ENCODE data around the gene SCARF2.
"Not testable (repeated sequence)": the region's sequence is repeated elsewhere in the genome, so short reads cannot be mapped to it uniquely, and the experiment has no call there.

The SCARF2 gene

DNA sequence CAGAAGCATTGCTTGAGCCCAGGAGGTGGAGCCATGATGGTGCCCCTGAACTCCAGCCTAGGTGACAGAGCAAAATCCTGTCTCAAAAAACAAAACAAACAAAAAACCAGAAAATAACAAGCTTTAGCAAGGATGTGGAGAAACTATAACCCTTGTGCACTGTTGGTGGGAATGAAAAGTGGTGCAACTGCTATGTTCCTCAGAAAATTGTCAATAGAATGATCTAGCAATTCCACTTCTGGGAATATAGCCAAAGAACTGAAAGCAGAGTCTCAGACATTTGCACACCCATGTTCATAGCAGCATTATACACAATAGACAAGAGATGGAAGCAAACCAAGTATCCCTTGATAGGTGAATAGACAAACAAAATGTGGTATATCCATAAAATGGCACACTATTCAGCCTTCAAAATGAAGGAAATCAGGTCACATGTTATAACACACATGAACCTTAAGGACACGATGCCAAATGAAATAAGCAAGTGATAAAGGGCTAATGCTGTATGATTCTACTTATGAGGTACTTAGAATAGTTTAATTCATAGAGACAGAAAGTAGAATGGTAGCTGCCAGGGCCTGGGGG, 42.1 kb upstream of the SCARF2 start:
- TF ChIP-seq, protein P1, sequence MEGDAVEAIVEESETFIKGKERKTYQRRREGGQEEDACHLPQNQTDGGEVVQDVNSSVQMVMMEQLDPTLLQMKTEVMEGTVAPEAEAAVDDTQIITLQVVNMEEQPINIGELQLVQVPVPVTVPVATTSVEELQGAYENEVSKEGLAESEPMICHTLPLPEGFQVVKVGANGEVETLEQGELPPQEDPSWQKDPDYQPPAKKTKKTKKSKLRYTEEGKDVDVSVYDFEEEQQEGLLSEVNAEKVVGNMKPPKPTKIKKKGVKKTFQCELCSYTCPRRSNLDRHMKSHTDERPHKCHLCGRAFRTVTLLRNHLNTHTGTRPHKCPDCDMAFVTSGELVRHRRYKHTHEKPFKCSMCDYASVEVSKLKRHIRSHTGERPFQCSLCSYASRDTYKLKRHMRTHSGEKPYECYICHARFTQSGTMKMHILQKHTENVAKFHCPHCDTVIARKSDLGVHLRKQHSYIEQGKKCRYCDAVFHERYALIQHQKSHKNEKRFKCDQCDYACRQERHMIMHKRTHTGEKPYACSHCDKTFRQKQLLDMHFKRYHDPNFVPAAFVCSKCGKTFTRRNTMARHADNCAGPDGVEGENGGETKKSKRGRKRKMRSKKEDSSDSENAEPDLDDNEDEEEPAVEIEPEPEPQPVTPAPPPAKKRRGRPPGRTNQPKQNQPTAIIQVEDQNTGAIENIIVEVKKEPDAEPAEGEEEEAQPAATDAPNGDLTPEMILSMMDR (IDR thresholded peaks at IDR 0.05; ENCODE audit: low read depth, low read length, missing control alignments) = no peak
- no peak for DNase-seq
- in situ Hi-C loops (cut with HindIII; ENCODE audit: low pct_ligation_motif_present, low sequenced_read_pairs) = no loop called here
- Histone ChIP-seq H3K36me3 (replicated peaks) (no peaks in the 10 kb centered on the region), H3K4me3 (ENCODE audit: low read depth, low read length) (no peak overlapping the region), H3K27ac (no peak overlapping the region), H3K27me3 (replicated peaks) (no peaks in the 10 kb centered on the region)

DNA sequence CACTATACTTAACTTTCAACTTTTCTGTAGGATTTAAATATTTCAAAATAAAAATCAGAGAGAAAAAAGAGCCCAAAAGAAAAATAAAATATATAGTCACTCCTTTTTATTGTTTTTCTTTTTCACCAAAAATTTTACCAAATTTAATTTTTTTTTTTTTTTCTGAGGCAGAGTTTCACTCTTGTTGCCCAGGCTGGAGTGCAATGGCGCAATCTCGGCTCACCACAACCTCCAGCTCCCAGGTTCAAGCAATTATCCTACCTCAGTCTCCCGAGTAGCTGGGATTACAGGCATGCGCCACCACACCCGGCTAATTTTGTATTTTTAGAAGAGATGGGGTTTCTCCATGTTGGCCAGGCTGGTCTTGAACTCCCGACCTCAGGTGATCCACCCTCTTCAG, 40.4 kb upstream of the SCARF2 start:
- in situ Hi-C loops (cut with HindIII; ENCODE audit: low pct_ligation_motif_present, low sequenced_read_pairs); H3K36me3 ChIP-seq (replicated peaks); H3K4me3 ChIP-seq (ENCODE audit: low read depth, low read length); H3K27me3 ChIP-seq (replicated peaks); DNase-seq; H3K27ac ChIP-seq: not testable (repeated sequence)

- H3K36me3 ChIP-seq (replicated peaks); DNase-seq; H3K4me3 ChIP-seq (ENCODE audit: low read depth, low read length); in situ Hi-C loops (cut with HindIII; ENCODE audit: low pct_ligation_motif_present, low sequenced_read_pairs); H3K27me3 ChIP-seq (replicated peaks); H3K27ac ChIP-seq: not testable (repeated sequence)
Observed at GRCh38 chr22:20475569-20475968, 37.9 kb upstream of the SCARF2 start.

DNA sequence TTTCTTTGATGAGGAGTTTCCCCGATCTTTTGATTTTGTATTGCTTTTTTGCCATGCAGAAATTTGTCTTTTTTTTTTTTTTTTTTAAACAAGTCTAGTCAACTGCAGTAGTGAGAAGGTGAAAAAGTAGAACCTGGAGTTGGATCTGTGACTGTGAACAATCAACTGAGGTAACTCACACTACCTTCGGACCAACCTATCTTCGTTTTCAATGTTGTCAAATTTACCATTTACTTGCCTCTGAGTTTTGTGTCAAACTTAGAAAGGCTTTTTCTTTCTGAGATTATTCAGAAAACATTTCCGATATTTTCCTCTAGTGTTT, 37.5 kb upstream of the SCARF2 start:
- H3K4me3 ChIP-seq (ENCODE audit: low read depth, low read length) = no peak overlapping the region
- no peak for DNase-seq
- H3K36me3 ChIP-seq (replicated peaks) = peaks cover 11% of the 10 kb centered on the region
- in situ Hi-C loops (cut with HindIII; ENCODE audit: low pct_ligation_motif_present, low sequenced_read_pairs) = no loop called here
- TF ChIP-seq, protein P1 (IDR thresholded peaks at IDR 0.05; ENCODE audit: low read depth, low read length, missing control alignments) = no peak
- no peaks in the 10 kb centered on the region for H3K27me3 ChIP-seq (replicated peaks)
- no peak overlapping the region for H3K27ac ChIP-seq

GRCh38 chr22:20472629-20473442, 35.2 kb upstream of the SCARF2 start:
- in situ Hi-C loops (cut with HindIII; ENCODE audit: low pct_ligation_motif_present, low sequenced_read_pairs) = no loop called here
- Histone ChIP-seq H3K27ac (no peak overlapping the region), H3K27me3 (replicated peaks) (no peaks in the 10 kb centered on the region), H3K36me3 (replicated peaks) (peaks cover 11% of the 10 kb centered on the region), H3K4me3 (ENCODE audit: low read depth, low read length) (no peak overlapping the region)
- TF ChIP-seq, protein P1 (IDR thresholded peaks at IDR 0.05; ENCODE audit: low read depth, low read length, missing control alignments) = no peak
- DNase-seq = no peak

DNA sequence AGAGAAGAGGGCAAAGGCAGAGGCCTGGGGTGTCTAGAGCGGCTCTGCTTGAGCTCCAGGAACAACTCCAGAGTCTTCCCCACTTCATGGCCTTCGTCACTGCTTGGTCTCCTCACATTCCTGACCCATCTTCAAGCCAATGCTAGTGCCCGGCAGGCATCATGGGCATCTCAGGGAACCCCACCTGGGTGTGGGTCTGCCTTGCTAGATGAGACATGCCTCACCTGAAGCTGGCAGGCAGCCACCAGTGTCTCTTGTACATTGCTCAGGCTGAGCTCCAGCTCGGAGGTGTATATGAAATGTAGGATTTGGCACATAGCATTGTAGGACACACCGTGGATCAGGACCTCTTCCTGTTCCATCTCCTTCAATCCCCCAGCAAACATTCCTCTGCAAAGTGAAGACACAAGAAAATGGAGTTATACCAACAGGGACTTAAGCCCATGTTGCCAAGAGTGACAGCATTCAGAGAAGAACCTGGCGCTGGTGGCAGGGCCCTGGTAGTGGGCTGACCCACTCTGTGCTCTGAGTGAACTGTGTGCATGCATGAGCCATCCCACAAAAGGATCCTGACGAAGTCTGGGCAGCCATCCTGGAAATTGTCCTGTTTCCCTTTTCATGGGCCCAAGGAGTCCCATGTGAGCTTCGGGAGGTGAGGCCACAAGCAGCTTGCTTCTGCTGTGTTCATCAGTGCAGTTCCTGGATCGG, 33.7 kb upstream of the SCARF2 start:
- Histone ChIP-seq H3K27me3 (replicated peaks) (no peaks in the 10 kb centered on the region), H3K27ac (no peak overlapping the region), H3K4me3 (ENCODE audit: low read depth, low read length) (no peak overlapping the region), H3K36me3 (replicated peaks) (peaks cover 11% of the 10 kb centered on the region)
- TF ChIP-seq, protein P1 (IDR thresholded peaks at IDR 0.05; ENCODE audit: low read depth, low read length, missing control alignments) = no peak
- in situ Hi-C loops (cut with HindIII; ENCODE audit: low pct_ligation_motif_present, low sequenced_read_pairs) = no loop called here
- DNase-seq = no peak

DNA sequence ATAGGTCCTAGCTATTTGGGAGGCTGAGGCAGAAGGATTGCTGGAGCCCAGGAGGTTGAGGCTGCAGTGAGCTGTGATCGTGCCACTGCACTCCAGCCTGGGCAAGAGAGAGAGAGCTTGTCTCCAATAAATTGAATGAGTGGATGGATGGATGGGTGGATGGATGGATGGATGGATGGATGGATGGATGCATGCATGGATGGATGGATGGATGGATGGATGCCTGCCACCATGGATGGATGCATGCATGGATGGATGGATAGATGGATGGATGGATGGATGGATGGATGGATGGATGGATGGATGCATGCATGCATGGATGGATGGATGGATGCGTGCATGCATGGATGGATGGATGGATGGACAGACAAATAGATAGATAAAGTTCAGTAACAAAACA, 32.9 kb upstream of the SCARF2 start:
- H3K27ac ChIP-seq; DNase-seq; H3K4me3 ChIP-seq (ENCODE audit: low read depth, low read length); H3K27me3 ChIP-seq (replicated peaks); in situ Hi-C loops (cut with HindIII; ENCODE audit: low pct_ligation_motif_present, low sequenced_read_pairs): not testable (repeated sequence)
- H3K36me3 ChIP-seq (replicated peaks) = peaks cover 11% of the 10 kb centered on the region
